Measurements from ENCODE around the gene TXNRD2. TPM values are rescaled to one million over a fixed set of nuclear protein-coding genes. Genes with fewer than 3 reads are reported as not detected.

The TXNRD2 gene
- total and polyA plus RNA-seq, 10 of the 15 experiments (the other 5 are each of a cell fraction or from before 2014, with no cell fraction given), result 1.6 to 26.0 (median 13.9) TPM

GRCh38 chr22:19825904-19826618 is 115.6 kb downstream of the TXNRD2 start:
- H3K27ac ChIP-seq (ENCODE audit: control insufficient read depth, insufficient read depth), result no peak overlapping the region
- in situ Hi-C loops (cut with MboI), result no loop called here
- H3K79me2 ChIP-seq (ENCODE audit: control insufficient read depth, insufficient read depth, low read length), result no peaks in the 10 kb centered on the region
- H3K4me1 ChIP-seq (ENCODE audit: control insufficient read depth, insufficient read depth, low read length), result no peaks in the 10 kb centered on the region
- POLR2A ChIA-PET, result no interaction called here
- intact Hi-C loops (cut with micrococcal nuclease; ENCODE audit: unreplicated experiment), result no loop called here
- DNase-seq (ENCODE audit: low read depth, low spot score) (no peak), ATAC-seq (no peak), FAIRE-seq (no peak)
- RAD21 ChIA-PET (ENCODE audit: unreplicated experiment), result no interaction called here
- 78% methylated on average over 7 of the region's 7 CpGs for whole genome bisulfite sequencing (ENCODE audit: insufficient coverage, insufficient replicate concordance, low lambda C conversion rate, missing lambda C conversion rate)
- no peak overlapping the region for H3K9ac ChIP-seq (ENCODE audit: control insufficient read depth, insufficient read depth, low read length)
- H3K27me3 ChIP-seq (replicated peaks in 1 of 2; ENCODE audit: control insufficient read depth in 2 of 2, insufficient read depth in 2 of 2, low read length in 1 of 2), result no peaks in the 10 kb centered on the region
- no peaks in the 10 kb centered on the region for H3K9me3 ChIP-seq (replicated peaks; ENCODE audit: control insufficient read depth, insufficient read depth, low read length)
- H2AFZ ChIP-seq (ENCODE audit: control insufficient read depth, low read depth, low read length), result no peak overlapping the region
- no peak overlapping the region for H3K4me2 ChIP-seq (ENCODE audit: control insufficient read depth, insufficient read depth)
- H3K36me3 ChIP-seq (ENCODE audit: control insufficient read depth in 2 of 2, insufficient read depth in 2 of 2, low read length in 1 of 2), result no peaks in the 10 kb centered on the region
- TF ChIP-seq ATF7 (IDR thresholded peaks at IDR 0.05; ENCODE audit: low read depth) (no peak), TAF1 (IDR thresholded peaks at IDR 0.05; ENCODE audit: borderline replicate concordance, low read depth, low read length) (no peak), BCL11A (IDR thresholded peaks at IDR 0.05; ENCODE audit: low read depth, low read length) (no peak), FOXK2 (IDR thresholded peaks at IDR 0.05) (no peak)
- no TSS peak for BruUV-seq (replicated peaks)
- H3K4me3 ChIP-seq, result no peak overlapping the region
- CTCF ChIA-PET, result no interaction called here
- no peaks in the 10 kb centered on the region for H4K20me1 ChIP-seq (ENCODE audit: control insufficient read depth, insufficient read depth)
- SMC1A ChIA-PET (ENCODE audit: uncharacterized antibody, unreplicated experiment), result interaction anchor here (1.0 kb wide), 1 partner anchor 52 kb away, joined by 3 read pairs; no protein-coding TSS in a partner anchor

Small RNAs within 50 kb of the gene (microRNA-seq; reads per million reads assigned to microRNA genes)
- 2.6 reads per million, percentile 11 among the genes with 10 or more reads in this experiment for gene MIR4761

Other genes with a start within 250 kb of the TXNRD2 start
Only the 7 nearest of the 13 such genes appear.
- gene GNB1L, start 86.9 kb downstream of the TXNRD2 start, total RNA-seq (2014; rRNA removed), result 13.8 and 19.4 TPM in 2 replicates
- 0.83 and 2.1 TPM in 2 replicates for gene GNB1L, start 86.9 kb downstream of the TXNRD2 start, total RNA-seq (2014; rRNA removed; fragmentation: Illumina TruSeq; extraction: Trizol)
- gene GNB1L, start 86.9 kb downstream of the TXNRD2 start, total RNA-seq (2021), result 12.6 and 13.4 TPM in 2 replicates
- gene GNB1L, start 86.9 kb downstream of the TXNRD2 start, polyA plus RNA-seq (2011; rRNA removed), result 1.2 and 3.0 TPM in 2 replicates
- 0.03 and 0.37 TPM in 2 replicates for gene GNB1L, start 86.9 kb downstream of the TXNRD2 start, polyA plus RNA-seq (2014; fragmentation: Illumina TruSeq; extraction: Trizol)
- under 1 TPM; 0.21 to 0.99 TPM for gene GNB1L, start 86.9 kb downstream of the TXNRD2 start, polyA plus RNA-seq (2014; fragmentation: Nextera tagmentation; extraction: Ambion mirVana)
- gene GNB1L, start 86.9 kb downstream of the TXNRD2 start, polyA plus RNA-seq (2014; rRNA removed), result 10.5 and 11.0 TPM in 2 replicates
- 10 to 100 TPM; 15.4 to 17.3 TPM for gene GNB1L, start 86.9 kb downstream of the TXNRD2 start, polyA plus RNA-seq (2016; fragmentation: Nextera tagmentation; extraction: Ambion mirVana)
- gene RTL10, start 86.9 kb downstream of the TXNRD2 start, total RNA-seq (2014; rRNA removed), result 10.9 and 12.0 TPM in 2 replicates
- 5.1 and 5.9 TPM in 2 replicates for gene RTL10, start 86.9 kb downstream of the TXNRD2 start, total RNA-seq (2014; rRNA removed; fragmentation: Illumina TruSeq; extraction: Trizol)
- 17.8 and 17.9 TPM in 2 replicates for gene RTL10, start 86.9 kb downstream of the TXNRD2 start, total RNA-seq (2021)
- gene RTL10, start 86.9 kb downstream of the TXNRD2 start, polyA plus RNA-seq (2011; rRNA removed), result 4.0 and 7.2 TPM in 2 replicates
- gene RTL10, start 86.9 kb downstream of the TXNRD2 start, polyA plus RNA-seq (2014; fragmentation: Illumina TruSeq; extraction: Trizol), result 7.0 and 9.6 TPM in 2 replicates
- gene RTL10, start 86.9 kb downstream of the TXNRD2 start, polyA plus RNA-seq (2014; fragmentation: Nextera tagmentation; extraction: Ambion mirVana), result 1 to 10 TPM; 5.3 to 7.3 TPM
- gene RTL10, start 86.9 kb downstream of the TXNRD2 start, polyA plus RNA-seq (2014; rRNA removed), result 10.8 and 11.1 TPM in 2 replicates
- 10 to 100 TPM; 13.8 to 18.1 TPM for gene RTL10, start 86.9 kb downstream of the TXNRD2 start, polyA plus RNA-seq (2016; fragmentation: Nextera tagmentation; extraction: Ambion mirVana)
- gene COMT, start within 50 bp of the TXNRD2 start, total RNA-seq (2014; rRNA removed), result 107 and 112 TPM in 2 replicates
- 26.8 and 33.7 TPM in 2 replicates for gene COMT, start within 50 bp of the TXNRD2 start, total RNA-seq (2014; rRNA removed; fragmentation: Illumina TruSeq; extraction: Trizol)
- 99.7 and 114 TPM in 2 replicates for gene COMT, start within 50 bp of the TXNRD2 start, total RNA-seq (2021)
- gene COMT, start within 50 bp of the TXNRD2 start, polyA plus RNA-seq (2011; rRNA removed), result 12.4 and 30.7 TPM in 2 replicates
- 4.8 and 26.1 TPM in 2 replicates for gene COMT, start within 50 bp of the TXNRD2 start, polyA plus RNA-seq (2014; fragmentation: Illumina TruSeq; extraction: Trizol)
- 10 to 100 TPM in 1 of 2 experiments, 1 to 10 TPM in 1; 4.5 to 16.1 TPM for gene COMT, start within 50 bp of the TXNRD2 start, polyA plus RNA-seq (2014; fragmentation: Nextera tagmentation; extraction: Ambion mirVana)
- 98.5 and 117 TPM in 2 replicates for gene COMT, start within 50 bp of the TXNRD2 start, polyA plus RNA-seq (2014; rRNA removed)
- gene COMT, start within 50 bp of the TXNRD2 start, polyA plus RNA-seq (2016; fragmentation: Nextera tagmentation; extraction: Ambion mirVana), result 100 to 1,000 TPM; 142 to 152 TPM
- gene ARVCF, start 75.0 kb upstream of the TXNRD2 start, total RNA-seq (2014; rRNA removed), result 0.44 and 1.0 TPM in 2 replicates
- 0.13 and 0.32 TPM in 2 replicates for gene ARVCF, start 75.0 kb upstream of the TXNRD2 start, total RNA-seq (2014; rRNA removed; fragmentation: Illumina TruSeq; extraction: Trizol)
- gene ARVCF, start 75.0 kb upstream of the TXNRD2 start, total RNA-seq (2021), result 1.8 and 1.9 TPM in 2 replicates
- gene ARVCF, start 75.0 kb upstream of the TXNRD2 start, polyA plus RNA-seq (2011; rRNA removed), result 0.17 and 0.26 TPM in 2 replicates
- 0.13 and 0.21 TPM in 2 replicates for gene ARVCF, start 75.0 kb upstream of the TXNRD2 start, polyA plus RNA-seq (2014; fragmentation: Illumina TruSeq; extraction: Trizol)
- not detected for gene ARVCF, start 75.0 kb upstream of the TXNRD2 start, polyA plus RNA-seq (2014; fragmentation: Nextera tagmentation; extraction: Ambion mirVana)
- 1.00 and 2.6 TPM in 2 replicates for gene ARVCF, start 75.0 kb upstream of the TXNRD2 start, polyA plus RNA-seq (2014; rRNA removed)
- 1 to 10 TPM; 1.0 to 1.3 TPM for gene ARVCF, start 75.0 kb upstream of the TXNRD2 start, polyA plus RNA-seq (2016; fragmentation: Nextera tagmentation; extraction: Ambion mirVana)
- gene TANGO2, start 79.3 kb upstream of the TXNRD2 start, total RNA-seq (2014; rRNA removed), result 24.2 and 25.6 TPM in 2 replicates
- gene TANGO2, start 79.3 kb upstream of the TXNRD2 start, total RNA-seq (2014; rRNA removed; fragmentation: Illumina TruSeq; extraction: Trizol), result 14.2 and 17.5 TPM in 2 replicates
- gene TANGO2, start 79.3 kb upstream of the TXNRD2 start, total RNA-seq (2021), result 19.4 and 22.2 TPM in 2 replicates
- 9.7 and 21.0 TPM in 2 replicates for gene TANGO2, start 79.3 kb upstream of the TXNRD2 start, polyA plus RNA-seq (2011; rRNA removed)
- 11.6 and 19.8 TPM in 2 replicates for gene TANGO2, start 79.3 kb upstream of the TXNRD2 start, polyA plus RNA-seq (2014; fragmentation: Illumina TruSeq; extraction: Trizol)
- 1 to 10 TPM; 4.0 to 5.0 TPM for gene TANGO2, start 79.3 kb upstream of the TXNRD2 start, polyA plus RNA-seq (2014; fragmentation: Nextera tagmentation; extraction: Ambion mirVana)
- 23.1 and 26.7 TPM in 2 replicates for gene TANGO2, start 79.3 kb upstream of the TXNRD2 start, polyA plus RNA-seq (2014; rRNA removed)
- gene TANGO2, start 79.3 kb upstream of the TXNRD2 start, polyA plus RNA-seq (2016; fragmentation: Nextera tagmentation; extraction: Ambion mirVana), result 10 to 100 TPM; 20.8 to 24.8 TPM
- gene DGCR8, start 138.4 kb upstream of the TXNRD2 start, total RNA-seq (2014; rRNA removed), result 24.1 and 28.5 TPM in 2 replicates
- gene DGCR8, start 138.4 kb upstream of the TXNRD2 start, total RNA-seq (2014; rRNA removed; fragmentation: Illumina TruSeq; extraction: Trizol), result 15.4 and 17.3 TPM in 2 replicates
- gene DGCR8, start 138.4 kb upstream of the TXNRD2 start, total RNA-seq (2021), result 33.0 and 35.1 TPM in 2 replicates
- 15.0 and 17.1 TPM in 2 replicates for gene DGCR8, start 138.4 kb upstream of the TXNRD2 start, polyA plus RNA-seq (2011; rRNA removed)
- 14.1 and 17.9 TPM in 2 replicates for gene DGCR8, start 138.4 kb upstream of the TXNRD2 start, polyA plus RNA-seq (2014; fragmentation: Illumina TruSeq; extraction: Trizol)
- gene DGCR8, start 138.4 kb upstream of the TXNRD2 start, polyA plus RNA-seq (2014; fragmentation: Nextera tagmentation; extraction: Ambion mirVana), result 1 to 10 TPM; 1.2 to 2.5 TPM
- 27.8 and 29.7 TPM in 2 replicates for gene DGCR8, start 138.4 kb upstream of the TXNRD2 start, polyA plus RNA-seq (2014; rRNA removed)
- gene DGCR8, start 138.4 kb upstream of the TXNRD2 start, polyA plus RNA-seq (2016; fragmentation: Nextera tagmentation; extraction: Ambion mirVana), result 10 to 100 TPM; 12.9 to 16.9 TPM
- gene RANBP1, start 174.3 kb upstream of the TXNRD2 start, total RNA-seq (2014; rRNA removed), result 415 and 441 TPM in 2 replicates
- gene RANBP1, start 174.3 kb upstream of the TXNRD2 start, total RNA-seq (2014; rRNA removed; fragmentation: Illumina TruSeq; extraction: Trizol), result 365 and 396 TPM in 2 replicates
- gene RANBP1, start 174.3 kb upstream of the TXNRD2 start, total RNA-seq (2021), result 378 and 379 TPM in 2 replicates
- 207 and 270 TPM in 2 replicates for gene RANBP1, start 174.3 kb upstream of the TXNRD2 start, polyA plus RNA-seq (2011; rRNA removed)
- gene RANBP1, start 174.3 kb upstream of the TXNRD2 start, polyA plus RNA-seq (2014; fragmentation: Illumina TruSeq; extraction: Trizol), result 301 and 393 TPM in 2 replicates
- 100 to 1,000 TPM in 1 of 2 experiments, 10 to 100 TPM in 1; 55.3 to 137 TPM for gene RANBP1, start 174.3 kb upstream of the TXNRD2 start, polyA plus RNA-seq (2014; fragmentation: Nextera tagmentation; extraction: Ambion mirVana)
- 512 and 514 TPM in 2 replicates for gene RANBP1, start 174.3 kb upstream of the TXNRD2 start, polyA plus RNA-seq (2014; rRNA removed)
- gene RANBP1, start 174.3 kb upstream of the TXNRD2 start, polyA plus RNA-seq (2016; fragmentation: Nextera tagmentation; extraction: Ambion mirVana), result 100 to 1,000 TPM; 800 to 808 TPM